ENCODE data around the gene KCNK7.

Gene KCNK7

DNA sequence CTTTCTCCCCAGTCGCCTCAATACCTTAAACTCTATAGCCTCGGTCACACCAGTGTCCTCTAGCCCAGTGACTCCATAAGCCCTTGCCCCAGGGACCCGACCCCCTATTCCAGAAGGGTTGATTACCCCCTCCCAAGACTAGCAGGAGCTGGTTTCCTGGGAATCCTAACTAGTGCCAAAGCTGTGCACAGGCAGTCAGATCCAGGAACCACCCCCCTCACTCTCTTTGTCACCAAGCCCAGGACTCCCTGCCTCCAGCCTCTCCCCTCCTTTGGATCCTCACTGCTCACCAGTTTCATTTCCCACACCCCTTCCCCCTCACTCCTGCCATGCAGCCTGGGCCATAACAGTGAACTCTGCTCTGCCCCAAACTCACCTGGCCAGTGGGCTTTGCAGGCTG lies 47.2 kb downstream of the KCNK7 start:
- no peak for TF ChIP-seq GATA3 (IDR thresholded peaks at IDR 0.05; ENCODE audit: low read depth, low read length)
- no peak for TF ChIP-seq GATA2 (IDR thresholded peaks at IDR 0.05; ENCODE audit: low read depth, low read length)

DNA sequence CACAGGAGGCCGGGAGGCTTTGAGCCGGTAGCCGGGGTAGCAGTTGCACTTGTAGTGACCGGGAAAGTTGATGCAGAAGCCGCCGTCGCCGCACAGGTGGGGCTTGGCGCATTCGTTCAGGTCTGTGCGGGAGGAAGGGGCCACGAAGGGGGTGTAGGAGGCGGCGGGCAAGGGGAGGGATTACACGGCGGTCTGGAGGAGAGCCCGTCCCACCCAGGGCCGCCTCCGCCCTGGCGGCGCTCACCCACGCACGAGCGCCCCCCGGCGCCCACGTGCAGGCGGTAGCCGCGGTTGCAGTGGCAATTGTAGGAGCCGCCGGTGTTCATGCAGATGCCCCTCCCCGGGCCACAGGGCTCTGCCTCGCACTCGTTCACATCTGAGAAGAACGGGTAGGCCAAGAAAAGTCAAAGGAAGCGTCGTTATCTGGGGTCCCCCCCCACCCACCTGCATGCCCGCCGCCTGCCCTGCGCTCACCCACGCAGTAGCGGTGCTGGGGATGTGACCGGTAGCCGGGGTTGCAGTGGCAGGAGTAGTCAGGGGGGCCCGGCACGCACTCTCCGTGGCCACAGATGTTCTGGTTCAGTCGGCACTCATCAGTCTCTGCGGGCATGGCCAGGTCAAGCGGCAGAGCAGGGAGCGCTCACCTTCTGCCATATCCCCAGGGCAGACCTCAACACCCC lies 48.0 kb downstream of the KCNK7 start:
- TF ChIP-seq GATA3 (IDR thresholded peaks at IDR 0.05; ENCODE audit: low read depth, low read length), result no peak
- no peak for TF ChIP-seq GATA2 (IDR thresholded peaks at IDR 0.05; ENCODE audit: low read depth, low read length)

DNA sequence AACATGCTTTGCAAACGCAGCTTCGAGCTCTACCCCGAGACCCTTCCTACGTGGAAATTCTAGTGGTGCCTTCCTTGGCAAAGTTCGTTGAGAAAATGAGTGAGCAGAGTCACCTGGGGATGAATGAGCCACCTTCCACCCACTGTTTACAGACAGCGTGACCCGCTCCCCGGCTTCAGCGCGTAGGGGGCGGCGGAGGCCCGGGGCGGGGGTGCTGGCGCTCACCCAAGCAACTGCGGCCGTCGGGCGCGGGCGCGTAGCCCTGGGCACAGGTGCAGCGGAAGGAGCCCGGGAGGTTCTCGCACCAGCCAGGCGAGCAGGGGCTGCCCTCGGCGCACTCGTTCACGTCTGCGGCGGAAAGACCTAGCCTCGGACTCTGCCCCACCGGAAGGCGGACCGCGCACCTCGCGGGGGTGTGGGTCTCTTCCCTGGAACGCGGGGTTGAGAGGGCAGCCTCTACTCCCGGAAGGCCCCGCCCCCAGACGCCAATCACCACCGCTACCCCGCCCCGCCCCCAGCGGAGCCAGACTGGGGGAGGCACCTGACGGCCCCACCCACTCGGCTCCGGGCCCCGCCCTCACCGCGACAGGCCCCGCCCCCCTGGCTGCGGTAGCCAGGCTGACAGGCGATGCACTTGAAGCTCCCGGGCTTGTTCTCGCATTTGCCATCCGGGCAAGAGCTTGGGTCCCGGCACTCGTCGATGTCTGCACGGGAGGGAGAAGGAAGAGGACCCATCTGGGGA lies 49.2 kb downstream of the KCNK7 start:
- TF ChIP-seq GATA3 (IDR thresholded peaks at IDR 0.05; ENCODE audit: low read depth, low read length) (no peak), GATA2 (IDR thresholded peaks at IDR 0.05; ENCODE audit: low read depth, low read length) (no peak)

DNA sequence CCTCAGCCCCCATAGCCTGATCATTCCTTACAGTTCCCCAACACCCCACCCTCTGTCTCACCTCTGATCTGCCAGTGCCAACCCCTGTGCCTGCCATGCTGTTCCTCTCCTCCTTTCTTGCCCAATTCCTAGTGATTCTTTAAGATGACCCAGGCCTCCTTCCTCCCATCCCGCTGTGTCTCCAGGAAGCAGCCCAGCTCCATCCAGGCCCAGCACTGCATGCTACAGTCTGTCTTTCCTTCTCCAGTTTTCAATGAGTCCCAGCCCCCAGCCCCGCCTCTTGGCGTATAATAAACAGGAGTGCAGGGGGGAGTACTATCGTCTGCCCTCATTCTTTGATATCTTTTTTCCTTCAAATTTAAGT lies 49.8 kb downstream of the KCNK7 start:
- TF ChIP-seq GATA3 (IDR thresholded peaks at IDR 0.05; ENCODE audit: low read depth, low read length) (no peak), GATA2 (IDR thresholded peaks at IDR 0.05; ENCODE audit: low read depth, low read length) (no peak)
